ENCODE measurements around the gene PLEKHA7. TPM values are rescaled to one million over a fixed set of nuclear protein-coding genes. Genes with fewer than 3 reads are reported as not detected.
"Not testable (repeated sequence)": the region's sequence is repeated elsewhere in the genome, so short reads cannot be mapped to it uniquely, and the experiment has no call there.

The PLEKHA7 gene
- total RNA-seq, 1 donor from 2014 or later = 77.1 TPM

GRCh38 chr11:16890442-16890841, 123.8 kb downstream of the PLEKHA7 start:
- Mint-ChIP-seq H3K27me3 (no peaks in the 10 kb centered on the region), H3K9me3 (ENCODE audit: low read depth) (peaks cover 14% of the 10 kb centered on the region), H3K27ac (peak overlapping the region; percentile 85), H3K4me3 (ENCODE audit: low read depth) (no peak overlapping the region), H3K36me3 (ENCODE audit: insufficient read depth) (peaks cover 14% of the 10 kb centered on the region), H3K4me1 (ENCODE audit: low read depth) (peaks cover 38% of the 10 kb centered on the region)
- TF ChIP-seq, protein P1, sequence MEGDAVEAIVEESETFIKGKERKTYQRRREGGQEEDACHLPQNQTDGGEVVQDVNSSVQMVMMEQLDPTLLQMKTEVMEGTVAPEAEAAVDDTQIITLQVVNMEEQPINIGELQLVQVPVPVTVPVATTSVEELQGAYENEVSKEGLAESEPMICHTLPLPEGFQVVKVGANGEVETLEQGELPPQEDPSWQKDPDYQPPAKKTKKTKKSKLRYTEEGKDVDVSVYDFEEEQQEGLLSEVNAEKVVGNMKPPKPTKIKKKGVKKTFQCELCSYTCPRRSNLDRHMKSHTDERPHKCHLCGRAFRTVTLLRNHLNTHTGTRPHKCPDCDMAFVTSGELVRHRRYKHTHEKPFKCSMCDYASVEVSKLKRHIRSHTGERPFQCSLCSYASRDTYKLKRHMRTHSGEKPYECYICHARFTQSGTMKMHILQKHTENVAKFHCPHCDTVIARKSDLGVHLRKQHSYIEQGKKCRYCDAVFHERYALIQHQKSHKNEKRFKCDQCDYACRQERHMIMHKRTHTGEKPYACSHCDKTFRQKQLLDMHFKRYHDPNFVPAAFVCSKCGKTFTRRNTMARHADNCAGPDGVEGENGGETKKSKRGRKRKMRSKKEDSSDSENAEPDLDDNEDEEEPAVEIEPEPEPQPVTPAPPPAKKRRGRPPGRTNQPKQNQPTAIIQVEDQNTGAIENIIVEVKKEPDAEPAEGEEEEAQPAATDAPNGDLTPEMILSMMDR (IDR thresholded peaks at IDR 0.05; ENCODE audit: unreplicated experiment) = no peak
- no peak for DNase-seq (ENCODE audit: low spot score, unreplicated experiment)

DNA sequence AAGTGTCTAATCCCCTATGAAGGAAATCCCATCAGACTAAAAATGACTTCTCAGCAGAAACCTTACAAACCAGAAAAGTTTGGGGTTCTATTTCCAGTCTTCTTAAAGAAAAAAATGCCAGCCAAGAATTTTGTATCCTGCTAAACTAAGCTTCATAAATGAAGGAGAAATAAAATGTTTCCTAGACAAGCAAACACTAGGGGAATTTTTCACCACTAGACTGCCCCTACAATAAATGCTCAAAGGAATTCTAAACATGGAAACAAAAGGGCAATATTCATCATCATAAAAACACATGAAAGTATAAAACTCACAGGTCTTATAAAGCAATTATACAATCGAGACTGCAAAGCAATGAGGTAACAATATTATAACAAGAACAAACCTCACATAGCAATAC, 124.3 kb downstream of the PLEKHA7 start:
- H3K4me3 Mint-ChIP-seq (ENCODE audit: low read depth) = no peak overlapping the region
- peaks cover 14% of the 10 kb centered on the region for H3K9me3 Mint-ChIP-seq (ENCODE audit: low read depth)
- TF ChIP-seq, protein P1 (IDR thresholded peaks at IDR 0.05; ENCODE audit: unreplicated experiment) = no peak
- H3K27me3 Mint-ChIP-seq = no peaks in the 10 kb centered on the region
- peaks cover 34% of the 10 kb centered on the region for H3K4me1 Mint-ChIP-seq (ENCODE audit: low read depth)
- peaks cover 14% of the 10 kb centered on the region for H3K36me3 Mint-ChIP-seq (ENCODE audit: insufficient read depth)
- no peak for DNase-seq (ENCODE audit: low spot score, unreplicated experiment)
- H3K27ac Mint-ChIP-seq = peak overlapping the region; percentile 85

- H3K27ac Mint-ChIP-seq = not testable (repeated sequence)
- H3K36me3 Mint-ChIP-seq (ENCODE audit: insufficient read depth) = peaks cover 14% of the 10 kb centered on the region
Observed at GRCh38 chr11:16889010-16889409, 125.2 kb downstream of the PLEKHA7 start.

DNA sequence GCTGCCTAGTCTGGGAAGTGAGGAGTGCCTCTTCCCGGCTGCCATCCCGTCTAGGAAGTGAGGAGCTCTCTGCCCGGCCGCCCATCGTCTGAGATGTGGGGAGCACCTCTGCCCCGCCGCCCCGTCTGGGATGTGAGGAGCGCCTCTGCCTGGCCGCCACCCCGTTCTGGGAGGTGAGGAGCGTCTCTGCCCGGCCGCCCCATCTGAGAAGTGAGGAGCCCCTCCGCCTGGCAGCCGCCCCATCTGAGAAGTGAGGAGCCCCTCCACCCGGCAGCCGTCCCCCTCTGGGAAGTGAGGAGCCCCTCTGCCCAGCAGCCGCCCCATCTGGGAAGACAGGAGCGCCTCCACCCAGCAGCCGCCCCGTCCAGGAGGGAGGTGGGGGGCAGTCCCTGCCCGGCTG, 126.3 kb downstream of the PLEKHA7 start:
- DNase-seq (ENCODE audit: low spot score, unreplicated experiment); H3K27me3 Mint-ChIP-seq; H3K27ac Mint-ChIP-seq; H3K4me3 Mint-ChIP-seq (ENCODE audit: low read depth): not testable (repeated sequence)
- H3K4me1 Mint-ChIP-seq (ENCODE audit: low read depth) = peaks cover 23% of the 10 kb centered on the region
- H3K9me3 Mint-ChIP-seq (ENCODE audit: low read depth) = peaks cover 14% of the 10 kb centered on the region
- peaks cover 14% of the 10 kb centered on the region for H3K36me3 Mint-ChIP-seq (ENCODE audit: insufficient read depth)

More at GRCh38 chr11:16889010-16889409, 125.2 kb downstream of the PLEKHA7 start:
- not testable (repeated sequence) for DNase-seq (ENCODE audit: low spot score, unreplicated experiment); H3K27me3 Mint-ChIP-seq; H3K4me3 Mint-ChIP-seq (ENCODE audit: low read depth)
- Mint-ChIP-seq H3K4me1 (ENCODE audit: low read depth) (peaks cover 29% of the 10 kb centered on the region), H3K9me3 (ENCODE audit: low read depth) (peaks cover 14% of the 10 kb centered on the region)

GRCh38 chr11:16883174-16883573, 131.0 kb downstream of the PLEKHA7 start:
- no peak overlapping the region for H3K4me3 Mint-ChIP-seq (ENCODE audit: low read depth)
- H3K4me1 Mint-ChIP-seq (ENCODE audit: low read depth) = peaks cover 48% of the 10 kb centered on the region
- DNase-seq (ENCODE audit: low spot score, unreplicated experiment) = no peak
- peaks cover 2% of the 10 kb centered on the region for H3K36me3 Mint-ChIP-seq (ENCODE audit: insufficient read depth)
- no peaks in the 10 kb centered on the region for H3K27me3 Mint-ChIP-seq
- H3K27ac Mint-ChIP-seq = peak overlapping the region; percentile 13
- TF ChIP-seq, protein P1 (IDR thresholded peaks at IDR 0.05; ENCODE audit: unreplicated experiment) = no peak
- H3K9me3 Mint-ChIP-seq (ENCODE audit: low read depth) = no peaks in the 10 kb centered on the region

DNA sequence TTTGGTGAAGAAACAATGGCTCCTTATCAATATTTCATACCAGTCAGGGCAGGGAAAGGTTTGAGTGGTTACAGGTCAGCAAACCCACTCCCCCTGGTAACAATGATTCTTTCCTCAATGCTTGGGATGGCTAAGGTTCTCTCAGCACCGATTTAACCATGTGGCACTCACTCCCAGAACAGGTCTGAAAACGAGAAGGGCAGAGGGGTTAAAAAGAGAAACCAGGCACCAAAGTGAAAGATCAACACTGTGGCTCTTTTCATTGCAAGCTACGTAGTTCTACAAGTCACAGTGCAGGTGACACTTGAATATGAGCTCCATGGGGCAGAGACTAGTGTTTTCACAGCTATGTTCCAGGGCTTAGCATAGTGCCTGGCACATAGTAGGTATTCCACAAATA, 132.4 kb downstream of the PLEKHA7 start:
- TF ChIP-seq, protein P1 (IDR thresholded peaks at IDR 0.05; ENCODE audit: unreplicated experiment) = no peak
- H3K9me3 Mint-ChIP-seq (ENCODE audit: low read depth) = no peaks in the 10 kb centered on the region
- no peaks in the 10 kb centered on the region for H3K27me3 Mint-ChIP-seq
- H3K27ac Mint-ChIP-seq = peak overlapping the region; percentile 91
- H3K4me3 Mint-ChIP-seq (ENCODE audit: low read depth) = no peak overlapping the region
- no peak for DNase-seq (ENCODE audit: low spot score, unreplicated experiment)
- H3K36me3 Mint-ChIP-seq (ENCODE audit: insufficient read depth) = no peaks in the 10 kb centered on the region
- H3K4me1 Mint-ChIP-seq (ENCODE audit: low read depth) = peaks cover 53% of the 10 kb centered on the region
